ENCODE results near the gene GJA5. TPM values are rescaled to one million over a fixed set of nuclear protein-coding genes. Genes with fewer than 3 reads are reported as not detected.

The GJA5 gene
- total and polyA plus RNA-seq, 2 experiments from 2014 or later: 0.24 to 1.7 TPM

GRCh38 chr1:147773215-147773715, 12.9 kb upstream of the GJA5 start:
- Mint-ChIP-seq H3K36me3 (ENCODE audit: low read depth) (no peaks in the 10 kb centered on the region), H3K27me3 (ENCODE audit: insufficient read depth, low read depth, poor library complexity) (peaks cover 15% of the 10 kb centered on the region), H3K27ac (no peak overlapping the region), H3K4me3 (peak overlapping the region; percentile 53), H3K4me1 (peaks cover 14% of the 10 kb centered on the region), H3K9me3 (peaks cover 2% of the 10 kb centered on the region; the same call in 1 of the 3 replicates)
- peaks cover 11% of the 10 kb centered on the region; the same call in 1 of the 2 replicates for H3K4me1 ChIP-seq (ENCODE audit: insufficient read depth)
- no peak for TF ChIP-seq JUNB (IDR thresholded peaks at IDR 0.05; ENCODE audit: unreplicated experiment)
- TF ChIP-seq POLR2AphosphoS5 (IDR thresholded peaks at IDR 0.05; ENCODE audit: low read depth): no peak
- no peak for TF ChIP-seq CTCF (conservative IDR thresholded peaks at IDR 0.05; ENCODE audit: low read depth in 2 of 2)
- TF ChIP-seq EZH2phosphoT487 (IDR thresholded peaks at IDR 0.05; ENCODE audit: unreplicated experiment): no peak
- TF ChIP-seq EZH2 (IDR thresholded peaks at IDR 0.05; ENCODE audit: low read depth, unreplicated experiment): no peak
- TF ChIP-seq ETS1 (IDR thresholded peaks at IDR 0.05): no peak
- no peak for TF ChIP-seq REST (IDR thresholded peaks at IDR 0.05; ENCODE audit: unreplicated experiment)
- TF ChIP-seq STAT1 (IDR thresholded peaks at IDR 0.05; ENCODE audit: unreplicated experiment): no peak
- TF ChIP-seq ZNF114 (CRISPR knock-in tag; IDR thresholded peaks at IDR 0.05): no peak
- no peak for TF ChIP-seq NANOG (IDR thresholded peaks at IDR 0.05; ENCODE audit: borderline replicate concordance)
- no peak for TF ChIP-seq CREB1 (CRISPR knock-in tag; IDR thresholded peaks at IDR 0.05; ENCODE audit: low read depth)
- no peak for TF ChIP-seq ZNF331 (CRISPR knock-in tag; IDR thresholded peaks at IDR 0.05; ENCODE audit: low read depth)
- no peaks in the 10 kb centered on the region for H3K79me2 ChIP-seq (replicated peaks; ENCODE audit: insufficient read depth)
- DNase-seq (ENCODE audit: low spot score): peak; percentile 41
- ATAC-seq: peak; percentile 84
- H3K4me3 ChIP-seq: peak overlapping the region; percentile 44
- H3K27me3 ChIP-seq (ENCODE audit: insufficient read depth): no peaks in the 10 kb centered on the region
- H3K36me3 ChIP-seq (ENCODE audit: insufficient read depth): no peaks in the 10 kb centered on the region
- peak overlapping the region; percentile 68 for H3K4me2 ChIP-seq
- H4K20me1 ChIP-seq (replicated peaks; ENCODE audit: insufficient read depth): no peaks in the 10 kb centered on the region
- H3K27ac ChIP-seq (ENCODE audit: low read depth): no peak overlapping the region
- no peaks in the 10 kb centered on the region for H3F3A ChIP-seq (replicated peaks; ENCODE audit: low read depth)
- H2AFZ ChIP-seq: peak overlapping the region; percentile 98
- H3K9me2 ChIP-seq (ENCODE audit: insufficient read depth): peaks cover 4% of the 10 kb centered on the region; the same call in 1 of the 2 replicates
